HepG2 (cell line): ENCODE results near the gene DNAJB11. TPM values are rescaled to one million over a fixed set of nuclear protein-coding genes. Genes with fewer than 3 reads are reported as not detected.

Source experiments
- CHD2 ChIP-seq: IDR thresholded peaks from 2 replicates; pipeline ENCODE4 v1.6.1; 2011; ENCODE audit warnings: low read depth, low read length, improper control_type of control experiment
- DRAP1 ChIP-seq: IDR thresholded peaks from 2 replicates; pipeline ENCODE4 v1.6.1; 2016; ENCODE audit warnings: missing genetic modification reagents, missing compliant biosample characterization
- HIC2 ChIP-seq: sonication (generic); formaldehyde crosslinking; IDR thresholded peaks from 2 replicates; pipeline ENCODE4 v1.9.0; 2022; ENCODE audit warnings: low read depth, missing genetic modification reagents
- JUNB ChIP-seq: sonication (generic); formaldehyde crosslinking; IDR thresholded peaks from 2 replicates; pipeline ENCODE4 v1.8.0; 2022; ENCODE audit warnings: missing genetic modification reagents, mild to moderate bottlenecking, borderline replicate concordance
- MLLT10 ChIP-seq: sonication (generic); formaldehyde crosslinking; IDR thresholded peaks from 2 replicates; pipeline ENCODE4 v1.4.0; 2020; ENCODE audit warnings: missing genetic modification reagents
- PHF21A ChIP-seq: sonication (generic); formaldehyde crosslinking; IDR thresholded peaks from 2 replicates; pipeline ENCODE4 v1.5.0; 2020; ENCODE audit warnings: mild to moderate bottlenecking, missing genetic modification reagents
- PHF8 ChIP-seq: sonication (generic); formaldehyde crosslinking; IDR thresholded peaks from 2 replicates; pipeline ENCODE4 v1.5.0; 2020; ENCODE audit warnings: missing genetic modification reagents
- POGZ ChIP-seq: sonication (generic); formaldehyde crosslinking; IDR thresholded peaks from 2 replicates; pipeline ENCODE4 v1.4.0; 2020; ENCODE audit warnings: mild to moderate bottlenecking, missing genetic modification reagents
- RFXANK ChIP-seq: IDR thresholded peaks from 2 replicates; pipeline ENCODE4 v1.6.1; 2016
- ZBTB10 ChIP-seq: sonication (generic); formaldehyde crosslinking; IDR thresholded peaks from 2 replicates; pipeline ENCODE4 v1.4.0; 2020; ENCODE audit warnings: missing genetic modification reagents, borderline replicate concordance
- ZNF142 ChIP-seq: sonication (generic); formaldehyde crosslinking; IDR thresholded peaks from 2 replicates; pipeline ENCODE4 v1.4.0; 2020; ENCODE audit warnings: missing genetic modification reagents
- ZNF180 ChIP-seq: sonication (generic); formaldehyde crosslinking; IDR thresholded peaks from 2 replicates; pipeline ENCODE4 v1.4.0; 2020; ENCODE audit warnings: low read depth, missing genetic modification reagents, borderline replicate concordance
- ZNF333 ChIP-seq: sonication (generic); formaldehyde crosslinking; IDR thresholded peaks from 2 replicates; pipeline ENCODE4 v1.4.0; 2020; ENCODE audit warnings: mild to moderate bottlenecking, missing genetic modification reagents, borderline replicate concordance
- ZNF34 ChIP-seq: sonication (generic); formaldehyde crosslinking; IDR thresholded peaks from 2 replicates; pipeline ENCODE4 v1.4.0; 2020; ENCODE audit warnings: mild to moderate bottlenecking, missing genetic modification reagents, borderline replicate concordance
- ZNF496 ChIP-seq: sonication (generic); formaldehyde crosslinking; IDR thresholded peaks from 2 replicates; pipeline ENCODE4 v1.8.1; 2023; ENCODE audit warnings: mild to moderate bottlenecking, moderate library complexity, missing genetic modification reagents; ENCODE audit not compliant: insufficient replicate concordance
- ZNF816 ChIP-seq: sonication (generic); formaldehyde crosslinking; IDR thresholded peaks from 2 replicates; pipeline ENCODE4 v1.8.0; 2022; ENCODE audit warnings: missing genetic modification reagents, mild to moderate bottlenecking, borderline replicate concordance
- polyA plus RNA-seq, 8 experiments: library from polyadenylated mRNA; depleted of rRNA in 3 of 8; stranded (reverse) in 7 of 8; unstranded in 1 of 8; fragments of >200 nt; fragmentation: Illumina TruSeq in 4 of 8; extraction: Trizol in 4 of 8; gene quantifications; 2 replicates each; pipeline versions ENCODE4 v1.2.1 to v1.2.3, GENCODE V29; 2011 to 2016; ENCODE audit warnings: low read depth in 4 of 8, missing spikeins in 1 of 8, mixed read lengths in 1 of 8; ENCODE audit not compliant: insufficient read depth in 1 of 8
- total RNA-seq, 5 experiments: library from RNA; depleted of rRNA; stranded (reverse); fragments of >200 nt; fragmentation: Illumina TruSeq; extraction: Trizol; gene quantifications; 2 replicates each; pipeline ENCODE4 v1.2.3, GENCODE V29; 2016; ENCODE audit warnings: low read depth in 1 of 5

The DNAJB11 gene
- total and polyA plus RNA-seq, 2 of the 13 experiments (the other 11 are each of a cell fraction or from before 2014, with no cell fraction given): 41.0 to 132 TPM

- TF ChIP-seq HIC2 (CRISPR knock-in tag) (no peak), ZNF142 (no peak), MLLT10 (CRISPR knock-in tag) (no peak), CHD2 (peak; percentile 85), ZNF496 (CRISPR knock-in tag) (no peak), ZNF180 (CRISPR knock-in tag) (no peak), JUNB (CRISPR knock-in tag) (no peak), PHF8 (CRISPR knock-in tag) (peak; percentile 82), ZNF34 (CRISPR knock-in tag) (no peak), ZBTB10 (no peak), POGZ (peak; percentile 96), ZNF816 (no peak), RFXANK (CRISPR knock-in tag) (peak; percentile 95; the same call in 1 of the 2 replicates), PHF21A (CRISPR knock-in tag) (peak; percentile 97), DRAP1 (peak; percentile 84), ZNF333 (0 out of 2 replicates have a peak, but pooled peaks have one; percentile 59)
These were observed at the start of gene DNAJB11 (continued) for GRCh38 chr3:186570096-186570940.
